ENCODE data around the gene SLC9A8.

GRCh38 chr20:49866051-49866450 lies 53.4 kb downstream of the SLC9A8 start:
- TF ChIP-seq EZH2phosphoT487 (IDR thresholded peaks at IDR 0.05; ENCODE audit: insufficient read depth, low read depth) (no peak), EZH2 (IDR thresholded peaks at IDR 0.05; ENCODE audit: insufficient read depth, poor library complexity, severe bottlenecking) (no peak)
